ENCODE data around the gene MUC4. TPM values are rescaled to one million over a fixed set of nuclear protein-coding genes. Genes with fewer than 3 reads are reported as not detected.

The MUC4 gene
- total RNA-seq, 2 donors from 2014 or later, result 0.35 to 2.3 TPM

- Mint-ChIP-seq H3K36me3 (ENCODE audit: low read depth) (peaks cover 5% of the 10 kb centered on the region), H3K9me3 (peaks cover 2% of the 10 kb centered on the region), H3K4me1 (no peaks in the 10 kb centered on the region), H3K4me3 (no peak overlapping the region), H3K27ac (no peak overlapping the region), H3K27me3 (ENCODE audit: insufficient read depth) (peaks cover 7% of the 10 kb centered on the region)
- 95 to 98% methylated on average over 6 to 24 of the region's 24 CpGs for WGBS, 2 experiments (ENCODE audit: insufficient coverage in 1 of 2, insufficient read length in 1 of 2)
- TF ChIP-seq, protein P1, sequence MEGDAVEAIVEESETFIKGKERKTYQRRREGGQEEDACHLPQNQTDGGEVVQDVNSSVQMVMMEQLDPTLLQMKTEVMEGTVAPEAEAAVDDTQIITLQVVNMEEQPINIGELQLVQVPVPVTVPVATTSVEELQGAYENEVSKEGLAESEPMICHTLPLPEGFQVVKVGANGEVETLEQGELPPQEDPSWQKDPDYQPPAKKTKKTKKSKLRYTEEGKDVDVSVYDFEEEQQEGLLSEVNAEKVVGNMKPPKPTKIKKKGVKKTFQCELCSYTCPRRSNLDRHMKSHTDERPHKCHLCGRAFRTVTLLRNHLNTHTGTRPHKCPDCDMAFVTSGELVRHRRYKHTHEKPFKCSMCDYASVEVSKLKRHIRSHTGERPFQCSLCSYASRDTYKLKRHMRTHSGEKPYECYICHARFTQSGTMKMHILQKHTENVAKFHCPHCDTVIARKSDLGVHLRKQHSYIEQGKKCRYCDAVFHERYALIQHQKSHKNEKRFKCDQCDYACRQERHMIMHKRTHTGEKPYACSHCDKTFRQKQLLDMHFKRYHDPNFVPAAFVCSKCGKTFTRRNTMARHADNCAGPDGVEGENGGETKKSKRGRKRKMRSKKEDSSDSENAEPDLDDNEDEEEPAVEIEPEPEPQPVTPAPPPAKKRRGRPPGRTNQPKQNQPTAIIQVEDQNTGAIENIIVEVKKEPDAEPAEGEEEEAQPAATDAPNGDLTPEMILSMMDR (conservative IDR thresholded peaks at IDR 0.05), result no peak
- no peak overlapping the region for H3K27ac ChIP-seq (ENCODE audit: low read depth, low read length)
- H3K9ac ChIP-seq (ENCODE audit: extremely low read depth, low read length, poor library complexity, severe bottlenecking), result no peak overlapping the region
- no peak overlapping the region for H3K4me3 ChIP-seq (ENCODE audit: low read length)
- no peaks in the 10 kb centered on the region for H3K4me1 ChIP-seq (ENCODE audit: control insufficient read depth, insufficient read depth, low read length)
- H3K9me3 ChIP-seq (ENCODE audit: control insufficient read depth, low read length), result no peaks in the 10 kb centered on the region
- no peak for DNase-seq
- H3K27me3 ChIP-seq (ENCODE audit: control insufficient read depth, insufficient read depth, low read length, poor library complexity, severe bottlenecking), result no peaks in the 10 kb centered on the region
- no peaks in the 10 kb centered on the region for H3K36me3 ChIP-seq (ENCODE audit: control insufficient read depth, insufficient read depth, low read length)
These were observed 35.6 kb upstream of the MUC4 start for GRCh38 chr3:195847055-195847950.

- Mint-ChIP-seq H3K9me3 (peaks cover 2% of the 10 kb centered on the region), H3K4me1 (no peaks in the 10 kb centered on the region), H3K27ac (no peak overlapping the region), H3K4me3 (no peak overlapping the region), H3K27me3 (ENCODE audit: insufficient read depth) (no peaks in the 10 kb centered on the region), H3K36me3 (ENCODE audit: low read depth) (peaks cover 3% of the 10 kb centered on the region)
- TF ChIP-seq, protein P1 (conservative IDR thresholded peaks at IDR 0.05), result no peak
- no peaks in the 10 kb centered on the region for H3K27me3 ChIP-seq (ENCODE audit: control insufficient read depth, insufficient read depth, low read length, poor library complexity, severe bottlenecking)
- H3K36me3 ChIP-seq (ENCODE audit: control insufficient read depth, insufficient read depth, low read length), result no peaks in the 10 kb centered on the region
- H3K9ac ChIP-seq (ENCODE audit: extremely low read depth, low read length, poor library complexity, severe bottlenecking), result no peak overlapping the region
- 89 to 97% methylated on average over 5 to 6 of the region's 6 CpGs for WGBS, 2 experiments (ENCODE audit: insufficient coverage in 1 of 2, insufficient read length in 1 of 2)
- no peak overlapping the region for H3K27ac ChIP-seq (ENCODE audit: low read depth, low read length)
- H3K9me3 ChIP-seq (ENCODE audit: control insufficient read depth, low read length), result no peaks in the 10 kb centered on the region
- no peak overlapping the region for H3K4me3 ChIP-seq (ENCODE audit: low read length)
- no peak for DNase-seq
- no peaks in the 10 kb centered on the region for H3K4me1 ChIP-seq (ENCODE audit: control insufficient read depth, insufficient read depth, low read length)
These were observed 33.8 kb upstream of the MUC4 start for GRCh38 chr3:195845483-195845882.

DNA sequence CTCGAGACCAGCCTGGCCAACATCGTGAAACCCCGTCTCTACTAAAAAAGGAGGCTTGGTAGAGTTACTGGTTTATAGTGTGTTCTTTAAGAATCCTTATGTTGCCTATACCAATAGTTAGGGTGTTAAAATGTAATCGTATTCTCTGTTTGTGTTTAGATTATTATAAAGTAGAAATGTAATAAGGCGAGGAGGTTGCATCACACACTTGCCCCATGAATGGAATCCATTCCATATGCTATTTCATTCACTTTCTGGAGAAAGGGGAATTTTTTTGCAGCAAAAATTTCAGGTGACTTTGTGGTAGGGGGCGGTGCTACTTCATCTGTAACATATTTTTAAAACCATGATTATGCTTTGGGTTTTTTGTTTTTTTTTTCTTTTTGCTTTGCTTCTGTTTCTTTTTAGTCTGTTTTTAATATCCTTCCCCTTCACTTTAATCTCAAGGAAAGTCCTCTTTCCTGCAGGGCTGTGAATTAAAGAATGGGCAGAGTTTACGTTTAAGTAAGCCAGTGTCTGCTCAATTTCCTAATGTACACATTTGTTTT, 33.0 kb upstream of the MUC4 start:
- Histone ChIP-seq H3K27me3 (ENCODE audit: control insufficient read depth, insufficient read depth, low read length, poor library complexity, severe bottlenecking) (no peaks in the 10 kb centered on the region), H3K4me1 (ENCODE audit: control insufficient read depth, insufficient read depth, low read length) (no peaks in the 10 kb centered on the region), H3K9ac (ENCODE audit: extremely low read depth, low read length, poor library complexity, severe bottlenecking) (no peak overlapping the region), H3K36me3 (ENCODE audit: control insufficient read depth, insufficient read depth, low read length) (no peaks in the 10 kb centered on the region), H3K4me3 (ENCODE audit: low read length) (no peak overlapping the region), H3K9me3 (ENCODE audit: control insufficient read depth, low read length) (no peaks in the 10 kb centered on the region), H3K27ac (ENCODE audit: low read depth, low read length) (no peak overlapping the region)
- Mint-ChIP-seq H3K4me3 (no peak overlapping the region), H3K27me3 (ENCODE audit: insufficient read depth) (no peaks in the 10 kb centered on the region), H3K9me3 (peaks cover 2% of the 10 kb centered on the region), H3K27ac (no peak overlapping the region), H3K36me3 (ENCODE audit: low read depth) (peaks cover 3% of the 10 kb centered on the region), H3K4me1 (no peaks in the 10 kb centered on the region)
- TF ChIP-seq, protein P1 (conservative IDR thresholded peaks at IDR 0.05), result no peak
- 85 to 95% methylated on average over 5 to 6 of the region's 7 CpGs for WGBS, 2 experiments (ENCODE audit: insufficient coverage in 1 of 2, insufficient read length in 1 of 2)
- DNase-seq, result no peak
